HFFc6 (cell line): ENCODE data around the gene ACVRL1. TPM values are rescaled to one million over a fixed set of nuclear protein-coding genes. Genes with fewer than 3 reads are reported as not detected.

ENCODE experiments used
- DNase-seq: peaks from one replicate; pipeline ENCODE4 v3.0.0-alpha.2; 2018
- H3K27ac Mint-ChIP-seq: 2 replicates; pipeline ENCODE4 v1.8.0; 2020; ENCODE audit warnings: mild to moderate bottlenecking, mixed read lengths
- H3K27me3 Mint-ChIP-seq: 2 replicates; pipeline ENCODE4 v1.8.0; 2021; ENCODE audit warnings: mild to moderate bottlenecking, moderate library complexity, mixed read lengths; ENCODE audit not compliant: insufficient read depth
- H3K36me3 Mint-ChIP-seq: 2 replicates; pipeline ENCODE4 v1.8.0; 2021; ENCODE audit warnings: low read depth, mixed read lengths
- H3K4me1 Mint-ChIP-seq: 2 replicates; pipeline ENCODE4 v1.8.0; 2020; ENCODE audit warnings: low read depth, mixed read lengths
- H3K4me3 Mint-ChIP-seq: 2 replicates; pipeline ENCODE4 v1.8.0; 2020; ENCODE audit warnings: mild to moderate bottlenecking, moderate library complexity, mixed read lengths
- H3K9me3 Mint-ChIP-seq: 2 replicates; pipeline ENCODE4 v1.8.0; 2020; ENCODE audit warnings: mild to moderate bottlenecking, mixed read lengths
- CTCF ChIP-seq: fragments of 200-600 bp; sonication (generic); IDR thresholded peaks from 2 replicates; pipeline ENCODE4 v1.5.0; 2021; ENCODE audit warnings: antibody characterized with exemption, mild to moderate bottlenecking
- total RNA-seq, 6 experiments: library from RNA; stranded (reverse); fragmentation: NEBNext Ultra II Directional; extraction: Animal tissue kit (Norgen Biotek cat#: 25700); gene quantifications; 2 replicates in 1 of 6; 3 replicates in 5 of 6; pipeline ENCODE4 v1.2.3, GENCODE V29; 2021

ACVRL1 gene
- total RNA-seq, 6 experiments from 2014 or later: 5.4 to 13.5 (median 10.0) TPM

- Mint-ChIP-seq H3K9me3 (no peaks in the 10 kb centered on the region), H3K36me3 (no peaks in the 10 kb centered on the region), H3K27me3 (no peaks in the 10 kb centered on the region), H3K4me1 (peaks cover 19% of the 10 kb centered on the region), H3K4me3 (no peak overlapping the region), H3K27ac (no peak overlapping the region)
- DNase-seq: no peak
- TF ChIP-seq CTCF: no peak
Measured at GRCh38 chr12:51915003-51915625, 7.8 kb downstream of the ACVRL1 start.

- H3K27ac Mint-ChIP-seq: no peak overlapping the region
- DNase-seq: no peak
- no peak for TF ChIP-seq CTCF
- H3K4me3 Mint-ChIP-seq: no peak overlapping the region
- H3K36me3 Mint-ChIP-seq: no peaks in the 10 kb centered on the region
- no peaks in the 10 kb centered on the region for H3K9me3 Mint-ChIP-seq
- peaks cover 15% of the 10 kb centered on the region for H3K4me1 Mint-ChIP-seq
- H3K27me3 Mint-ChIP-seq: no peaks in the 10 kb centered on the region
Measured at GRCh38 chr12:51915951-51916350, 8.6 kb downstream of the ACVRL1 start.

GRCh38 chr12:51917041-51917590 is 9.8 kb downstream of the ACVRL1 start:
- no peaks in the 10 kb centered on the region for H3K9me3 Mint-ChIP-seq
- TF ChIP-seq CTCF: no peak
- peaks cover 2% of the 10 kb centered on the region for H3K27me3 Mint-ChIP-seq
- no peaks in the 10 kb centered on the region for H3K36me3 Mint-ChIP-seq
- peaks cover 3% of the 10 kb centered on the region for H3K4me1 Mint-ChIP-seq
- no peak overlapping the region for H3K27ac Mint-ChIP-seq
- H3K4me3 Mint-ChIP-seq: no peak overlapping the region
- DNase-seq: no peak

GRCh38 chr12:51917746-51918453 is 10.6 kb downstream of the ACVRL1 start:
- Mint-ChIP-seq H3K4me3 (no peak overlapping the region), H3K36me3 (no peaks in the 10 kb centered on the region), H3K27me3 (peaks cover 3% of the 10 kb centered on the region), H3K27ac (no peak overlapping the region), H3K9me3 (no peaks in the 10 kb centered on the region), H3K4me1 (peaks cover 8% of the 10 kb centered on the region)
- no peak for TF ChIP-seq CTCF
- no peak for DNase-seq

- Mint-ChIP-seq H3K27ac (no peak overlapping the region), H3K4me3 (no peak overlapping the region), H3K4me1 (peaks cover 18% of the 10 kb centered on the region), H3K9me3 (no peaks in the 10 kb centered on the region), H3K27me3 (peaks cover 3% of the 10 kb centered on the region), H3K36me3 (no peaks in the 10 kb centered on the region)
- DNase-seq: no peak
- no peak for TF ChIP-seq CTCF
Measured at GRCh38 chr12:51920046-51920445, 12.7 kb downstream of the ACVRL1 start.
